GM12875 (cell line): Measurements from ENCODE around the gene PLEKHD1.

ENCODE experiments used
- H3K4me3 ChIP-seq: one replicate; pipeline ENCODE4 v1.5.1; 2011; ENCODE audit warnings: low read depth, low read length, control low read depth
- TF ChIP-seq, protein P1 (sequence below): IDR thresholded peaks from 2 replicates; pipeline ENCODE4 v1.5.1; 2011; ENCODE audit warnings: low read depth, mild to moderate bottlenecking, control low read depth, inconsistent platforms, low read length, moderate library complexity, borderline replicate concordance; ENCODE audit not compliant: insufficient read depth

PLEKHD1 gene

DNA sequence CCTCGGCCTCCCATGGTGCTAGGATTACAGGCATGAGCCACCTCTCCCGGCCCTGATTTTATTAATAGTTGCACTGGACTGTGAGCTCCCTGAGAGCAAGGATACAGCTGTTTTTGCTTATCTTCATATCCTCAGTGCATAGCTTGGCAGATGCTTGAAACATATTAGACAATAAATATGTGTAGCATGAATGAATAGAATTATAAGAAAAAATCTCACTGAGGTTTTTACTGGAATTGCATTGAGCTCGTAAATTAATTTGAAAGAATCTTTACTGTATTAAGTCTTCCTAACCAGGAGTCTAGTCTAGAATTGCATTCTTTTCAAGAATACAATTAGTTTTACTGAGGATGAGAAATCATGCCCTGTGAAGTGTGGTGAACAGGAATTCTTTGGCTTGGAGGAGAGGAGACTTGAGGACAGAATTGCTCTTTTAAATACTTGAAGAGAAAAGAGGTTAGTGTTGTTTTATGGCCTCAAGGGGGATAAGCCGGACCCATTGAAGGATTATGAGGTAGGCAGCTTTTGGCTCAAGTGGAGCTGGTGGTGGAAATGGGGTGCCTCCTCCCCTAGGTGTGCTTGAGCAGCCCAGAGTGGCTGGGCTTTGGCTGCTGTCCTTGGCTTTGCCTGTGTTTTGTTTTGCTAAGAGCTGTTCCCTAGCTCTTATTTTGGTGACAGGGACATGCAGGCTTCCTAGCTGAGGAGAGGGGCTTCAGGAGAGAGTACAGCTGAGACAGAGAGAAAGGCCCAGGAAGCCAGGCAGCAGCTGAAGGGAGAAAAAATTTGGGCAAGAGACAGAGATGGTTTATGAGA, 34.0 kb downstream of the PLEKHD1 start:
- TF ChIP-seq, protein P1, sequence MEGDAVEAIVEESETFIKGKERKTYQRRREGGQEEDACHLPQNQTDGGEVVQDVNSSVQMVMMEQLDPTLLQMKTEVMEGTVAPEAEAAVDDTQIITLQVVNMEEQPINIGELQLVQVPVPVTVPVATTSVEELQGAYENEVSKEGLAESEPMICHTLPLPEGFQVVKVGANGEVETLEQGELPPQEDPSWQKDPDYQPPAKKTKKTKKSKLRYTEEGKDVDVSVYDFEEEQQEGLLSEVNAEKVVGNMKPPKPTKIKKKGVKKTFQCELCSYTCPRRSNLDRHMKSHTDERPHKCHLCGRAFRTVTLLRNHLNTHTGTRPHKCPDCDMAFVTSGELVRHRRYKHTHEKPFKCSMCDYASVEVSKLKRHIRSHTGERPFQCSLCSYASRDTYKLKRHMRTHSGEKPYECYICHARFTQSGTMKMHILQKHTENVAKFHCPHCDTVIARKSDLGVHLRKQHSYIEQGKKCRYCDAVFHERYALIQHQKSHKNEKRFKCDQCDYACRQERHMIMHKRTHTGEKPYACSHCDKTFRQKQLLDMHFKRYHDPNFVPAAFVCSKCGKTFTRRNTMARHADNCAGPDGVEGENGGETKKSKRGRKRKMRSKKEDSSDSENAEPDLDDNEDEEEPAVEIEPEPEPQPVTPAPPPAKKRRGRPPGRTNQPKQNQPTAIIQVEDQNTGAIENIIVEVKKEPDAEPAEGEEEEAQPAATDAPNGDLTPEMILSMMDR = no peak
- H3K4me3 ChIP-seq = no peak overlapping the region

DNA sequence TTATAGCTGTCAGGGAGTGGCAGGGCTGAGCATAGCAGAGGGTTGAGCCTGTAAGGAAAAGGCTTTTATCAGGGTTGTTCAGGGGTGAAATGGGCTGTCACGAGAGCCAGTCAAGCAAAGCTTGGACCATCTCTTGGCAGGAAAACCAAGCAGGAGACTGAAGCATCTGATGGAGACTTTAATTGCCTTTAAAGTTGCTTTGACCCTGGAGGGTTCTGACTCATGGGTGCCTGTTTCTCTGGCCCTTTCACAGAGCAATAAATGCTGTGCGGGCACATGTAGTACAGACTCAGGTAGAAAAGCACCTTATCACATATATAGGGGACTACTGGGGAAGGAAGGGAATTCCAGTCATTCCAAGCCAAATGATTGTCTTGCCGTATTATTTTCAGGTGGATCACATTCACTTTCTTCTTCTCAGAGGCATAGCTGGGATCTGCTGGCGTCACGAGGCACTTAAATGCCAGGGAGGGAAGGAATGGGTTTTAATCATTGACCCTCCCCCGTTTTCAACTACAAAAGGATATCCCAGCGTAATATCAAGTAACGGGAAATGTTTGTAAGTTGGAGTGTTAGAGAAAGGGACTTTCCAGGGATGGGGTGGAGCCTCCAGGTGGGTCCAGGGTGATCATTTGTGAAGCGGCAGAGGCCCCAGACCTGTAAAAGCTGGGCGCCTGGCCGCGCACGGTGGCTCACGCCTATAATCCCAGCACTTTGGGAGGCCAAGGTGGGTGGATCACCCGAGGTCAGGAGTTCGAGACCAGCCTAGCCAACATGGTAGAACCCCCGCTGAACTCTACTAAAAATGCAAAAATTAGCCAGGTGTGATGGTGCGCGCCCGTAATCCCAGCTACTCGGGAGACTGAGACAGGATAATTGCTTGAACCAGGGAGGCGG, 34.9 kb downstream of the PLEKHD1 start:
- TF ChIP-seq, protein P1 = no peak
- no peak overlapping the region for H3K4me3 ChIP-seq

- no peak overlapping the region for H3K4me3 ChIP-seq
- TF ChIP-seq, protein P1 = no peak
Observed at GRCh38 chr14:69522026-69522425, 37.5 kb downstream of the PLEKHD1 start.

DNA sequence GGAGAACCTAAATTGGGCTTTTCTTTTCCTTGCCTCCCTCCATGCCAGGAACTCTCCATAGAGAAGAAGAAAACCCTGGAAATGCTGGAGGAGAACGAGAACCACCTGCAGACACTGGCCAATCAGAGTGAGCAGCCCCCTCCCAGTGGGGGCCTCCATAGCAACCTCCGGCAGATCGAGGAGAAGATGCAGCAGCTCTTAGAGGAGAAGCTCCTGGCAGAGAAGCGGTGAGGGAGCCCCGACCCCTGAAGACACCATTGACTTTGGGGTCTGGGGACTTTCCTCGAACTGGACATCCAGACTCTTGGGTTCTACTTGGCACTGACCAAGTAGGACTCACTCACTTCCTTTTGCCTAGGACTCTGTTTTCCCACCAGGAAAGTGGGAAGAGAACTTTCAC, 41.4 kb downstream of the PLEKHD1 start:
- no peak overlapping the region for H3K4me3 ChIP-seq
- TF ChIP-seq, protein P1 = no peak

- TF ChIP-seq, protein P1 = no peak
- no peak overlapping the region for H3K4me3 ChIP-seq
Observed at GRCh38 chr14:69527635-69528034, 43.1 kb downstream of the PLEKHD1 start.

DNA sequence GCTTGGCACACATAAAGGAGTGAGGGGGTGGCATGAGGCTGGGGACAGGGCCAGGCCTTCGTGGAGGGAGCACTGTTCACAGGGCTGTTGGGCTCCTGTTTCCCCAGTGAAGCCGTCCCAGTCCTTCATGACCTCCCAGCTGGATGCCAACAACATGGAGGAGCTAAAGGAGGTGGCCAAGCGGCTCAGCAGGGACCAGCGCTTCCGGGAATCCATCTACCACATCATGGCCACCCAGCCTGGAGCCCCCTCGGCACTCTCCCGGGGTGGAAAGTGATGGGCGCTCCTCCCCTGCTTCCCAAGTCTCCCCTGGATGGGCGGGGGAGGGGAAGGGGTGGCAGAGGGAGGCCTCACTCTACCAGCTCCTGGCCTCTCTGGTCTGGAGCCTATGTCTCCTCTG, 43.6 kb downstream of the PLEKHD1 start:
- no peak overlapping the region for H3K4me3 ChIP-seq
- TF ChIP-seq, protein P1 = no peak
